ENCODE results near the gene RALBP1.

RALBP1 gene

DNA sequence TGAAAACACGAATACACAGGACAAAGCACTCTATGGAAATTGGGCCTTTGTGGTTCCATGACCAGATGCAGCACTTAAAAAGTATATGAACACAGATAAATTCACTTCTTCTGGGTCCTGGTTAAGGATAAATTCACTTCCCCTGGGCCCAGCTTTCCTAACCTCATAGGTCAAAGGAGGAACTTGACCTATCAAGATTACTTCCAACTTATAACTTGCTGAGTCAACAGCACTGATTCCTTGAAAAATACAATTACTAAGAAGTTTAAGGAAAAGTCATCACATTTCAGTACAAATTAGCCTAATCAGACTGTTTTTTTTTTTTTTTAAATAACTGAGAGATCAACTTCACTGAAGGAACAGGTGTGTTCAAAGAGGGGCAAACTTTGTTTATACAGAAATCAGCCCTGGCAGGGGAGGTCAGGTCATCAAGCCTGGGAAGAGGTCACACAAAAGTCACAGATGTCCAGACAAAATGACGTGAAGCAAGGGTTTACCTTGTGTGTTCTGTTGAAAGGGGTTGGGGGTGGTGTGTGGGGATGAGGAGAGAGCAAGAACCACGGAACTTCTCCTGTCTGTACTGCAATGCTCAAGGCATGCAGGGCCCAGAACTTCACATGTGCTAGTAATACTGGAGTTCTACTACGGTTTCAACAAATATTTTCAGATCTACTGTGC lies 83.2 kb downstream of the RALBP1 start:
- no peak overlapping the region for H3K27ac Mint-ChIP-seq
- no peaks in the 10 kb centered on the region for H3K4me1 Mint-ChIP-seq
- H3K4me3 Mint-ChIP-seq = no peak overlapping the region
- TF ChIP-seq CTCF (IDR thresholded peaks at IDR 0.05; ENCODE audit: unreplicated experiment in 3 of 3) = no peak
- peaks cover 89% of the 10 kb centered on the region for H3K36me3 Mint-ChIP-seq (ENCODE audit: low read depth)
- peaks cover 2% of the 10 kb centered on the region for H3K9me3 Mint-ChIP-seq
- no peaks in the 10 kb centered on the region for H3K27me3 Mint-ChIP-seq (ENCODE audit: low read depth)

GRCh38 chr18:9559253-9559652 lies 83.9 kb downstream of the RALBP1 start:
- Mint-ChIP-seq H3K27me3 (ENCODE audit: low read depth) (no peaks in the 10 kb centered on the region), H3K27ac (no peak overlapping the region), H3K4me1 (no peaks in the 10 kb centered on the region), H3K36me3 (ENCODE audit: low read depth) (peaks cover 89% of the 10 kb centered on the region), H3K4me3 (no peak overlapping the region), H3K9me3 (no peaks in the 10 kb centered on the region)
- no peak for TF ChIP-seq CTCF (IDR thresholded peaks at IDR 0.05; ENCODE audit: unreplicated experiment in 3 of 3)

DNA sequence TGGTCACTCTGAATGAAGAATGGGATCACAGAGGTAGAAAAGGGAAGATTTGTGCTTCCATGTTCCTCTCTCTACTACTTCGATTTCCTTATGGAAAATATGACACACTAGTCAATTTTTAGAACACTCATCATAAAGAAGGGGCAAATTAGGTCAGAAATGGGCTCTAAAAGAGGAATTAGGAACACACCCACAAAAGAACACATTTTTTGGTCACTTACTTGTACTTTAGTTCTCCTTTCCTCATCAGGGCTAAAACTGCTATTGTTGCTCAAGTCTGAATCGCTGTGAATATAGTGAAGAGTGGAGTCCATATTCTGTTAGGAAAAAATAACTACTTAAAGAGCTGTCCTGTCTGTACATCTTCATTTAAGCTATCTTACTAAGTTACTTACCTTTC lies 86.4 kb downstream of the RALBP1 start:
- no peaks in the 10 kb centered on the region for H3K27me3 Mint-ChIP-seq (ENCODE audit: low read depth)
- no peaks in the 10 kb centered on the region for H3K4me1 Mint-ChIP-seq
- TF ChIP-seq CTCF (IDR thresholded peaks at IDR 0.05; ENCODE audit: unreplicated experiment in 3 of 3) = no peak

DNA sequence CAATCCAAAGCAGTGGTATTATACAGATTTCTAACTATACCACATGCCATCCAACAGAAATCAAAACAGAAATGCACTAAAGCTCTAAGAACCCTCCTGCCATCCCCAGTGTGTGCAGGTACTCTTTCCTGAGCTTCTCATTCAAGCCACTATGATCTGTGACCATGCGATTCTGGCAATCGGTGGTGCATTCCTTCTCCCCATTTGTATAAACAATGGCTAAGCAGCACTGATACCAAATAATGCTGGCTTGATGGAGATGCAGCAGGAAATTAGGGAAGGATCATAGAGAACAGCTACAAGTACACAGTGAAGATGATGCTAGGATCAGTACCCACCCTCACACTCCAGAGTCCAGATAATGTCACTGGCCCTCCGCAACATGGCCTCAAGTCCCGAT lies 87.3 kb downstream of the RALBP1 start:
- Mint-ChIP-seq H3K4me3 (no peak overlapping the region), H3K4me1 (no peaks in the 10 kb centered on the region), H3K36me3 (ENCODE audit: low read depth) (peaks cover 80% of the 10 kb centered on the region), H3K27me3 (ENCODE audit: low read depth) (no peaks in the 10 kb centered on the region), H3K9me3 (no peaks in the 10 kb centered on the region), H3K27ac (no peak overlapping the region)
- no peak for TF ChIP-seq CTCF (IDR thresholded peaks at IDR 0.05; ENCODE audit: unreplicated experiment in 3 of 3)

More for the DNA sequence above, 86.4 kb downstream of the RALBP1 start:
- no peak overlapping the region for H3K27ac Mint-ChIP-seq
- H3K9me3 Mint-ChIP-seq = no peaks in the 10 kb centered on the region
- H3K36me3 Mint-ChIP-seq (ENCODE audit: low read depth) = peaks cover 80% of the 10 kb centered on the region
- no peak overlapping the region for H3K4me3 Mint-ChIP-seq

- Mint-ChIP-seq H3K27ac (no peak overlapping the region), H3K4me1 (no peaks in the 10 kb centered on the region), H3K27me3 (ENCODE audit: low read depth) (no peaks in the 10 kb centered on the region), H3K36me3 (ENCODE audit: low read depth) (peaks cover 76% of the 10 kb centered on the region), H3K4me3 (no peak overlapping the region), H3K9me3 (no peaks in the 10 kb centered on the region)
- TF ChIP-seq CTCF (IDR thresholded peaks at IDR 0.05; ENCODE audit: unreplicated experiment in 3 of 3) = no peak
Observed at GRCh38 chr18:9563331-9563730, 88.0 kb downstream of the RALBP1 start.

GRCh38 chr18:9565407-9565806 lies 90.1 kb downstream of the RALBP1 start:
- peaks cover 71% of the 10 kb centered on the region for H3K36me3 Mint-ChIP-seq (ENCODE audit: low read depth)
- H3K9me3 Mint-ChIP-seq = no peaks in the 10 kb centered on the region
- H3K27me3 Mint-ChIP-seq (ENCODE audit: low read depth) = no peaks in the 10 kb centered on the region
- no peak for TF ChIP-seq CTCF (IDR thresholded peaks at IDR 0.05; ENCODE audit: unreplicated experiment in 3 of 3)
- no peak overlapping the region for H3K27ac Mint-ChIP-seq
- no peaks in the 10 kb centered on the region for H3K4me1 Mint-ChIP-seq
- no peak overlapping the region for H3K4me3 Mint-ChIP-seq

All from nephron (organoid).